Iris pigment epithelial cell (primary cell): ENCODE measurements around the gene LTB4R.
A peak's percentile ranks its signal among the peaks of the same experiment; 100 is the strongest.
"Not testable (repeated sequence)": the region's sequence is repeated elsewhere in the genome, so short reads cannot be mapped to it uniquely, and the experiment has no call there.

Source experiments
- DNase-seq: peaks from one replicate; pipeline ENCODE4 v3.0.0-alpha.2; 2011; ENCODE audit warnings: low read depth

The LTB4R gene

GRCh38 chr14:24348186-24348585 is 36.9 kb downstream of the LTB4R start:
- no peak for DNase-seq

- no peak for DNase-seq
Observed at GRCh38 chr14:24349742-24350141, 38.4 kb downstream of the LTB4R start.

- peak; percentile 43 for DNase-seq
Observed at GRCh38 chr14:24351517-24351916, 40.2 kb downstream of the LTB4R start.

- peak; percentile 77 for DNase-seq
Observed at GRCh38 chr14:24353559-24354481, 42.5 kb downstream of the LTB4R start.

GRCh38 chr14:24354482-24354825 is 43.2 kb downstream of the LTB4R start:
- DNase-seq = not testable (repeated sequence)

GRCh38 chr14:24355009-24355408 is 43.7 kb downstream of the LTB4R start:
- DNase-seq = no peak

GRCh38 chr14:24356208-24356607 is 44.9 kb downstream of the LTB4R start:
- no peak for DNase-seq

- DNase-seq = no peak
Observed at GRCh38 chr14:24360281-24360680, 49.0 kb downstream of the LTB4R start.

- DNase-seq = no peak
Observed at GRCh38 chr14:24361326-24361725, 50.0 kb downstream of the LTB4R start.

- DNase-seq = no peak
Observed at GRCh38 chr14:24362241-24362960, 51.1 kb downstream of the LTB4R start.

- no peak for DNase-seq
Observed at GRCh38 chr14:24363401-24363800, 52.1 kb downstream of the LTB4R start.

GRCh38 chr14:24364841-24365240 is 53.5 kb downstream of the LTB4R start:
- DNase-seq = no peak

- peak; percentile 94 for DNase-seq
Observed at GRCh38 chr14:24365600-24366412, 54.5 kb downstream of the LTB4R start.

- DNase-seq = no peak
Observed at GRCh38 chr14:24366413-24366720, 55.1 kb downstream of the LTB4R start.

GRCh38 chr14:24366721-24367513 is 55.6 kb downstream of the LTB4R start:
- peak; percentile 93 for DNase-seq
